Lower lobe of right lung (tissue), 2 donors: ENCODE data around the gene SH3PXD2A. TPM values are rescaled to one million over a fixed set of nuclear protein-coding genes. Genes with fewer than 3 reads are reported as not detected.
"Not testable (repeated sequence)": the region's sequence is repeated elsewhere in the genome, so short reads cannot be mapped to it uniquely, and the experiment has no call there.

Source experiments
- ATAC-seq, 2 donors: fragments of 200-7000 bp; cut with Tn5 transposase; one replicate each; pipeline ENCODE4 v1.9.1; 2020 to 2022; ENCODE audit warnings: mild to moderate bottlenecking in 2 of 2, moderate library complexity in 2 of 2
- DNase-seq: peaks from one replicate; pipeline ENCODE4 v3.0.0-alpha.2; 2020
- H3K27ac ChIP-seq: fragments of 200-600 bp; one replicate; pipeline ENCODE4 v1.8.0; 2022
- H3K27me3 ChIP-seq: fragments of 200-600 bp; one replicate; pipeline ENCODE4 v1.8.0; 2022; ENCODE audit warnings: low read depth
- H3K36me3 ChIP-seq: fragments of 200-600 bp; one replicate; pipeline ENCODE4 v1.8.0; 2022; ENCODE audit warnings: mild to moderate bottlenecking
- H3K4me1 ChIP-seq: fragments of 200-600 bp; one replicate; pipeline ENCODE4 v1.8.0; 2022
- H3K4me3 ChIP-seq: fragments of 200-600 bp; one replicate; pipeline ENCODE4 v1.8.0; 2022; ENCODE audit warnings: mild to moderate bottlenecking
- H3K9me3 ChIP-seq: fragments of 200-600 bp; one replicate; pipeline ENCODE4 v1.8.0; 2022
- CTCF ChIP-seq: fragments of 200-600 bp; IDR thresholded peaks from one replicate; pipeline ENCODE4 v1.8.0; 2022; ENCODE audit warnings: antibody characterized with exemption, mild to moderate bottlenecking
- intact Hi-C: fragments of 100-400 bp; cut with DNase I; formaldehyde crosslinking; loops from one replicate; pipeline ENCODE4 v1.11.0; 2022
- total RNA-seq: library from RNA; stranded (reverse); fragmentation: NEBNext Ultra II Directional; extraction: Animal tissue kit (Norgen Biotek cat#: 25700); gene quantifications from one replicate; pipeline ENCODE4 v1.2.1, GENCODE V29; 2021
- donor health status: DM: no; HTN: yes; CAD: no; lungs with severe emphysema.

Gene SH3PXD2A
- total RNA-seq, 1 donor from 2014 or later, result 34.8 TPM

GRCh38 chr10:103636492-103636891 lies 218.9 kb downstream of the SH3PXD2A start:
- peaks cover 13% of the 10 kb centered on the region for H3K4me1 ChIP-seq
- H3K9me3 ChIP-seq, result no peaks in the 10 kb centered on the region
- H3K27me3 ChIP-seq, result no peaks in the 10 kb centered on the region
- DNase-seq (no peak), ATAC-seq (no peak)
- no peak for TF ChIP-seq CTCF
- intact Hi-C loops, result no loop called here
- H3K4me3 ChIP-seq, result no peak overlapping the region
- H3K27ac ChIP-seq, result no peak overlapping the region
- H3K36me3 ChIP-seq, result peaks cover 11% of the 10 kb centered on the region

DNA sequence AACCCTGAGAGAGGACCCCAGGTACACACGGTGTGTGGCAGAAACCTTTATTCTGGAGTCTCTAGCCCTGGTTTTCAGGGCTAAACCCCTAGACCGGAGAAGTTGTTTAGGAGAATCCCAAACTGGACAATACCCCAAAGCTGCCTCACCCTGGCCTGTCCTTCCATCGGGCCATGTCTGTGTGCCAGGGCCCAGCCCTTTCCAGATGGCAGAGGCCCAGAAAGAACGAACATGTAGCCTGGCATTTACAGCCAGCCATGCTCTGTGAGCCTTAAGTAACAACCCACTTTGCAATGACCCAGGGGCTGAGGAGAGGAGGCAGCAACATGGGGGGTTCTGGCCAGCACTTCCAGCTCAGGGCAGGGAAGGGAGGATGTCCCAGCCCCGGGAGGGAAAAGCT lies 219.8 kb downstream of the SH3PXD2A start:
- intact Hi-C loops, result no loop called here
- no peak overlapping the region for H3K4me3 ChIP-seq
- ATAC-seq (no peak), DNase-seq (no peak)
- TF ChIP-seq CTCF, result no peak
- peaks cover 13% of the 10 kb centered on the region for H3K36me3 ChIP-seq
- no peaks in the 10 kb centered on the region for H3K27me3 ChIP-seq
- H3K4me1 ChIP-seq, result peaks cover 13% of the 10 kb centered on the region
- H3K9me3 ChIP-seq, result no peaks in the 10 kb centered on the region
- H3K27ac ChIP-seq, result no peak overlapping the region

GRCh38 chr10:103633846-103634245 lies 221.5 kb downstream of the SH3PXD2A start:
- peaks cover 13% of the 10 kb centered on the region for H3K4me1 ChIP-seq
- no peak for TF ChIP-seq CTCF
- no peaks in the 10 kb centered on the region for H3K9me3 ChIP-seq
- H3K27me3 ChIP-seq, result no peaks in the 10 kb centered on the region
- peaks cover 13% of the 10 kb centered on the region for H3K36me3 ChIP-seq
- H3K27ac ChIP-seq, result no peak overlapping the region
- no peak for DNase-seq
- ATAC-seq, result no peak
- H3K4me3 ChIP-seq, result no peak overlapping the region
- intact Hi-C loops, result no loop called here

DNA sequence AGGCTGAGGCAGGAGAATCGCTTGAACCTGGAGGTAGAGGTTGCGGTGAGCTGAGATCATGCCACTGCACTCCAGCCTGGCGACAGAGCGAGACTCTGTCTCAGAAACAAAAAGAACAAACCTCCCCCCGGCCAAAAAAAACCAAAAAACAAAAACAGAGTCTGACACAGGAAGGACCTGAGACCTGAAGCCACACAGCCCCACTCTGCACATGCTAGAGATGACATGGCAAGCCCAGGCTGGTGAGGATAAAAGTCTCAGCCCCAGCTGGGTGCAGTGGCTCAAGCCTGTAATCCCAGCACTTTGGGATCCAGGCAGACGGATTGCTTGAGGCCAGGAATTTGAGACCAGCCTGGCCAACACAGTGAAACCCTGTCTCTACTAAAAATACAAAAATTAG lies 222.5 kb downstream of the SH3PXD2A start:
- H3K4me1 ChIP-seq, ATAC-seq, DNase-seq, H3K27ac ChIP-seq, H3K9me3 ChIP-seq, H3K27me3 ChIP-seq, intact Hi-C loops, H3K4me3 ChIP-seq: not testable (repeated sequence)
- peaks cover 15% of the 10 kb centered on the region for H3K36me3 ChIP-seq

- intact Hi-C loops, result no loop called here
- no peak for DNase-seq
- Histone ChIP-seq H3K36me3 (peaks cover 21% of the 10 kb centered on the region), H3K27me3 (no peaks in the 10 kb centered on the region), H3K4me3 (no peak overlapping the region), H3K4me1 (no peaks in the 10 kb centered on the region), H3K9me3 (no peaks in the 10 kb centered on the region), H3K27ac (no peak overlapping the region)
- ATAC-seq, result no peak
- no peak for TF ChIP-seq CTCF
Observed at GRCh38 chr10:103632247-103632642, 223.1 kb downstream of the SH3PXD2A start.

- ATAC-seq, result no peak
- Histone ChIP-seq H3K27ac (no peak overlapping the region), H3K36me3 (peaks cover 40% of the 10 kb centered on the region), H3K4me1 (no peaks in the 10 kb centered on the region), H3K27me3 (no peaks in the 10 kb centered on the region), H3K4me3 (no peak overlapping the region), H3K9me3 (no peaks in the 10 kb centered on the region)
- intact Hi-C loops, result no loop called here
- no peak for DNase-seq
- no peak for TF ChIP-seq CTCF
Observed at GRCh38 chr10:103630156-103630555, 225.2 kb downstream of the SH3PXD2A start.
